AG10803 (cell line): ENCODE data around the gene ACTMAP.

ENCODE experiments used
- DNase-seq: peaks from one replicate; pipeline ENCODE4 v3.0.0; 2010; ENCODE audit warnings: low read depth
- H3K4me3 ChIP-seq: 2 replicates; pipeline ENCODE4 v1.5.1; 2011; ENCODE audit warnings: mild to moderate bottlenecking, low read length, control low read depth
- CTCF ChIP-seq: conservative IDR thresholded peaks from 2 replicates; pipeline ENCODE4 v1.5.1; 2011; ENCODE audit warnings: mild to moderate bottlenecking, low read length, control low read depth, inconsistent platforms

Gene ACTMAP

GRCh38 chr19:40780582-40780981 lies 30.3 kb upstream of the ACTMAP start:
- no peak overlapping the region for H3K4me3 ChIP-seq
- DNase-seq, result no peak
- TF ChIP-seq CTCF, result no peak

- no peak for DNase-seq
- no peak for TF ChIP-seq CTCF
Observed at GRCh38 chr19:40778706-40779284, 28.5 kb upstream of the ACTMAP start.

GRCh38 chr19:40777937-40778705 lies 27.8 kb upstream of the ACTMAP start, which contains the start of gene RAB4B:
Gene RAB4B, plus strand, starts transcription at chr19:40778247. Its CDS starts 129 bp downstream, at chr19:40778376.
- peak; percentile 100 for DNase-seq
- TF ChIP-seq CTCF, result no peak
- peak within 1 kb of the TSS; percentile 92 for H3K4me3 ChIP-seq

More at GRCh38 chr19:40778706-40779284, 28.5 kb upstream of the ACTMAP start:
- peak overlapping the region; percentile 76 for H3K4me3 ChIP-seq

DNA sequence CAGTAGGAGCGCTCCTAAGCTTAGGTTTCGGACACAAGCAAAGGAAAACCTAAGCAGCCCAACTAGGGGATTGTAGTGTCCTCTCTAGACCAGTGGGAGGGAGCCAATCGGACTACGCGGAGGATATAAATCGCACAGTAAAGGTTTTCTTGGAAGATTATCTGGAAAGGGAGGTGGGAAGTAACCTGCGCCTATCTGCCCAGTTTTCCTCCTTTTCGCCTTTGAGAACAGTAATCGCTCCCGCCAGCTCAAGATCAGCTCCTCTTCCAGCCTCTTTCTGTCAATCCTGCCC lies 27.3 kb upstream of the ACTMAP start:
- TF ChIP-seq CTCF, result no peak
- no peak for DNase-seq
- H3K4me3 ChIP-seq, result peak overlapping the region; percentile 92

GRCh38 chr19:40776932-40777644 lies 26.8 kb upstream of the ACTMAP start:
- DNase-seq, result peak; percentile 88
- TF ChIP-seq CTCF, result no peak
- peak overlapping the region; percentile 92 for H3K4me3 ChIP-seq

DNA sequence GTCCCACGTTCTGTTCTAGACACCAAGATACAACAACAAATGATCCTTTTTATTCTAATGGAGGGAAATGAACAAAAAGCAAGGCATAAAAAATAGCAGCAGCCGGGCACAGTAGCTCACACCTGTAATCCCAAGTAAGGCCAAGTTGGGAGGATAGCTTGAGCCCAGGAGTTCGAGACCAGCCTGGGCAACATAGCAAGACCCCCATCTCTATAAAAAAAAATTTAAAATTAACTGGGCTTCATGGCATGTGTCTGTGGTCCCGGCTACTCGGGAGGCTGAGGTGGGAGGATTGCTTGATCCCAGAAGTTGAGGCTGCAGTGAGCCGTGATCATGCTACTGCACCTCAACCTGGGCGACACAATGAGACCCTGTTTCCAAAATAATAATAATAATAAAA lies 26.1 kb upstream of the ACTMAP start:
- no peak for TF ChIP-seq CTCF
- DNase-seq, result no peak
- H3K4me3 ChIP-seq, result no peak overlapping the region
